Caki2 (cell line): Measurements from ENCODE around the gene CKAP2. TPM values are rescaled to one million over a fixed set of nuclear protein-coding genes. Genes with fewer than 3 reads are reported as not detected.
"Not testable (repeated sequence)": the region's sequence is repeated elsewhere in the genome, so short reads cannot be mapped to it uniquely, and the experiment has no call there.

Experiments
- DNase-seq: peaks from one replicate; pipeline ENCODE4 v3.0.0-alpha.2; 2015; ENCODE audit warnings: low read depth
- in situ Hi-C: cut with HindIII; loops from 2 replicates; pipeline ENCODE4 v1.10.0; 2016; ENCODE audit warnings: low sequenced_read_pairs, low pct_unique_long_range_greater_than_20kb, mixed read lengths
- total RNA-seq: library from RNA; depleted of rRNA; stranded (reverse); fragments of >200 nt; shearing (Covaris generic); gene quantifications from 2 replicates; pipeline ENCODE4 v1.2.3, GENCODE V29; 2014; ENCODE audit warnings: low replicate concordance

CKAP2 gene
- total RNA-seq, 1 experiment from 2014 or later, result 26.5 TPM

DNA sequence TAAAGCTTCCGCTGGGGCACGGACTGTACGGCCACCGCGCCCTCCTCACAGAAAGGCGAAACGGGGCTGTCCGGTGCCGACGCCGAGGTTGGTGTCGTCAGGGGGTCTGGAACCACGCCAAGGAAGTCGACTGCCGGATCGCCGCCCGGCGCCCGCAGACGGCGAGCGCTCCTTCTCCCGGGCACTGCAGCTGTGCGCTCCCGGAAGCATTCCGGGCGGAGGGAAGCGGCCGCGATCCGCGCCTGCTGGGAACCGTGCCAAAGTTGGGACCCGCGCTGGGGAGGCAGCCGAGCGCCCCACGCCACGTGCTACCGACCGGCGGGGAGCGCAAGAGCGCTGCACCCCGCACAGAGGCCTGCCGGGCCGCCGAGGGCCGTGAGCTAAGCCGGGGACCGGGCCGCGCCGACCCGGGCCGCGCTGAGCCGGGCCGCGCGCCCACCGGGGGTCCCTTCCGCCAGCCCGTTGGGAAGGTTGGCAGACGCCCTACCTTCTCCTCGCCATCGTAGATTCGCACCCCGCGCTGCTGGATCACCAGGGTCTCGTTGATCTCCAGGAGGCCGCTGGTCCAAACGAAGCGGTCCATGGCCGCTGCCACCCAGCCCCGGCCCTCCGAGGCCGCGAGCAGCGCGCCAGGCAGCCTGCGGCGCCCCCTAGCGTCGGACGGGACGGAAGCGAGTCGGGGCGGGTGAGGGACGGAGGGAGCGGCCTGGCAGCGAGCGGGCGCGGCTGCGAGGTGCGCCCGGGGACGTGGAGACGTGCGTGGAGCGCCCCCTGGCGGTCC lies 5.1 kb upstream of the CKAP2 start, which contains the start of gene VPS36:
TSS of gene VPS36 (minus strand) at position 623 of the 781 bp plus-strand sequence. CDS start at position 583, 40 bp downstream.
- peak; percentile 89 for DNase-seq
- in situ Hi-C loops, result no loop called here

- no peak for DNase-seq
- in situ Hi-C loops, result no loop called here
Measured at GRCh38 chr13:52450793-52451116, 4.5 kb upstream of the CKAP2 start.

- no peak for DNase-seq
- in situ Hi-C loops, result no loop called here
Measured at GRCh38 chr13:52451135-52451804, 4.0 kb upstream of the CKAP2 start.

DNA sequence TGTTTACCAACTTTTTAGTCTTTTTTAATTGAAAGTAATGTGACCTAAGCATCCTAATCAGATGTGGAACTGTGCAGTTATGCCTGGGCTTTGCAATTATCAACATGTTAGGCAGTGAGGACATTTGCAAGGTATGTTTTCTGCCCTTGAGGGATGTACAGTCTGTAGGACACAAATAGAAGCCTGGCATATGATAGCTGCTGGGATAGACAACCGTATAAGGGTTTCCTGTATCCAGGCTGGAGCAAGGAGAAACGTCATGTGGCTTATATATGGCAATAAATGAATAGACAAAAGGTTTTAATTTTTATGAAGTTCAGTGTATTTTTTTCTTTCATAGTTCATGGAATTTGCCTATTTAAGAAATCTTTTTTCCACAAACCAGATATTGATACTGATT lies 2.8 kb upstream of the CKAP2 start:
- in situ Hi-C loops, result no loop called here
- no peak for DNase-seq

GRCh38 chr13:52454459-52454819 lies 839 bp upstream of the CKAP2 start:
- in situ Hi-C loops, result no loop called here
- DNase-seq, result peak; percentile 23

DNA sequence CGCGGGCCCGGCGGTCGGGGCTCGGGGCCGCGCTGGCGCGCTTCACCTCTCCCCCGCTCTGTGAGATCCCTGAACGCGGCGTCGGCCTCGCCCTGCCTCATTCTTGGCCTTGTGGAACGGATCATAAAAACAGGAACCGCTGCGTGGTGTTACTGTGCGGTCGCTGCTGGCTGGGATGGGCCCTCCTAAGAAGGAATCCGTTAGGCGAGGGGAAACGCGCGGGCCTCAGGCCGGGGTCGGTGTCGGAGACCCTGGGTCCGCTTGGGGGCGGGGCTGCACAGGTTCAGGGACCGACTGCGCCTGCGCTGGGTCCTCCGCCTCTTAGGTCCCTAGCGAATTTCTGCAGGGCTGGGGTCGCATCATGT lies 381 bp downstream of the CKAP2 start:
- in situ Hi-C loops, result no loop called here
- DNase-seq, result peak; percentile 80

GRCh38 chr13:52459668-52460067 lies 4.4 kb downstream of the CKAP2 start:
- DNase-seq, result peak; percentile 25
- in situ Hi-C loops, result no loop called here

DNA sequence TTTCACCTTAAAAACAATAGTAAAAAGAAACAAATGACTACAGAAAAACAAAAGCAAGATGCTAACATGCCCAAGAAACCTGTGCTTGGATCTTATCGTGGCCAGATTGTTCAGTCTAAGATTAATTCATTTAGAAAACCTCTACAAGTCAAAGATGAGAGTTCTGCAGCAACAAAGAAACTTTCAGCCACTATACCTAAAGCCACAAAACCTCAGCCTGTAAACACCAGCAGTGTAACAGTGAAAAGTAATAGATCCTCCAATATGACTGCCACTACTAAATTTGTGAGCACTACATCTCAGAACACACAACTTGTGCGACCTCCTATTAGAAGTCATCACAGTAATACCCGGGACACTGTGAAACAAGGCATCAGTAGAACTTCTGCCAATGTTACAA lies 6.0 kb downstream of the CKAP2 start:
- DNase-seq, result no peak
- in situ Hi-C loops, result no loop called here

- no peak for DNase-seq
- in situ Hi-C loops, result no loop called here
Measured at GRCh38 chr13:52463526-52463925, 8.2 kb downstream of the CKAP2 start.

DNA sequence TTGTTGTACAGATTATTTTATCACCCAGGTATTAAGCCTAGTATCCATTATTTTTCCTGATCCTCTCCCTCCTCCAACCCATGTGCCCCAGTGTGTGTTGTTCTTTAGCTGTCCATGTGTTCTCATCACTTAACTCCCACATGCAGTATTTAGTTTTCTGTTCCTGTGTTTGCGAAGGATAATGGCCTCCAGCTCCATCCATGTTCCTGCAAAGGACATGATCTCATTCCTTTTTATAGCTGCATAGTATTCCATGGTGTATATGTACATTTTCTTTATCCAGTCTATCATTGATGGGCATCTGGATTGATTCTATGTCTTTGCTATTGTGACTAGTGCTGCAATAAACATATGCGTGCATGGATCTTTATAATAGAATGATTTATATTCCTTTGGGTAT lies 13.2 kb downstream of the CKAP2 start:
- in situ Hi-C loops, DNase-seq: not testable (repeated sequence)

DNA sequence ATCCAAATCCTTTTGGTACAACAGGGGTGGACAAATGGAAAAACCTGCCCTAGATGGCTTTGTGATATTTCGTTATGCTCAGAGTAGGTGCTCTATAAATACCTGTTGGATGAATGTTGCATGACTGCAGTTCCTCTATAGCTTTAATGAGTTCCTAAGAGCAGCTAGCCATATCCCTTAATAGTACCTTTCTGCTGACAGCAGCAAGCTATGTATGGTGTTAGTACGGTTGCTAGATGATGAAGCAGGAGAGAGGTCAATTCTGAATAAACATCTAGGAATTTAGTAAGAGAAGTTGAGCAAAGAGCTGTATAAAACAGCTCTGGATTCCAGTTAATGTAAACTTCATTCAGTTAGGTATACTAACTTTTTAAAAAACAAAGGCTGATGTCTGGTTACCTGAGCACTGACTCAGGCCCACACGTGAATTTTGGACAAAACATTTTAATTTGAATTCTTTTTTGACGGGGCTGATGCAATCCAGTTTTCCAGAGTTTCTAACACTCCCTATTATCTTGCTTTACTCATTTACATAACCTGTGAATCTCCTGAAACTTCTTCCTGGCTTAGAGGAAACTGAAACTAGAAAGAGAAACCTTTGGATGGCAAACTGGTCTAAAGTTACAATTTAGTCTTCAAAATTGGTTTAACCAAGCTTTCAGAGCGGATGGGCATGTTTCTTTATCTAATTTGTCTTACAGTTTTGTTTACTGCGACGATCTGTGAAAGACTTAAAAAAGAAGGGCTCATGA lies 25.6 kb downstream of the CKAP2 start:
- DNase-seq, in situ Hi-C loops: not testable (repeated sequence)

DNA sequence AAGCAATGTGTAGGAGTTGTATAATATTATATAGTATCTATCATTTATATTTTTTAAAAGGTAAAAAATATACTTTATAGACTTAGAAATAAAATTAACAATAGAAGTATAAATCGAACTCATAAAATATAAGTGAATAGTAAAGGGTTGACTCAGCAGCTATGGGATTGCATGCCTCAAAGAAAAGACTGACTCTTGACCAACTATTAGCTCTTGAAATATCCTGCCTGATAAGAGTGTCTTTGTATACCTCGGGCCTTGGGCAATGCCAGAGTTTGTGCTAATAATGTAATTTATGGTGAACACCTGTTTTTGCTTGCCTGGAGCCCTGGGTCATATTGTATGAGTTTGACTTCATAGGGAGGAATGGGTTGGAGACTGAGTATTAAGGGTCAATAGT lies 31.8 kb downstream of the CKAP2 start:
- DNase-seq, in situ Hi-C loops: not testable (repeated sequence)

DNA sequence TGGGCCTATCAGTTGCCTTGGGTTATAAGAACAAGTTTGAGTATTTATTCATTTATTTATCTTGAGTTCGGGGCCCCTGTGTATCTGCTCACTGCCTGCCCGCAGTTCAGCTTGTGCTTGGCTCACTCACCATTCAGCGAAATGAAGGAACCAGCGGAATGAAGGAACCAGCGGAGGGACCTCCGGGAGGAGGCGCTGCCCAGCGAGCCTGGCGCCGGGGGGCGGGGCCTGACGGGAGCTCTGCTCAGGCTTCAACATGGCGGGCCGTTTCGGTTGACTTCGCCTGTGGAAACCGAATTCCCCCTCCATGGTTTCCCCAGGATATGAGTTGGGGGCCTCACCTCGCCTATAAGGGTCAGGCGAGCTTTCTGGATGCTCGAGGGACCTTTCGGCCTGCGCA lies 33.5 kb downstream of the CKAP2 start:
- in situ Hi-C loops, DNase-seq: not testable (repeated sequence)

GRCh38 chr13:52491015-52491414 lies 35.7 kb downstream of the CKAP2 start:
- in situ Hi-C loops, result not testable (repeated sequence)

DNA sequence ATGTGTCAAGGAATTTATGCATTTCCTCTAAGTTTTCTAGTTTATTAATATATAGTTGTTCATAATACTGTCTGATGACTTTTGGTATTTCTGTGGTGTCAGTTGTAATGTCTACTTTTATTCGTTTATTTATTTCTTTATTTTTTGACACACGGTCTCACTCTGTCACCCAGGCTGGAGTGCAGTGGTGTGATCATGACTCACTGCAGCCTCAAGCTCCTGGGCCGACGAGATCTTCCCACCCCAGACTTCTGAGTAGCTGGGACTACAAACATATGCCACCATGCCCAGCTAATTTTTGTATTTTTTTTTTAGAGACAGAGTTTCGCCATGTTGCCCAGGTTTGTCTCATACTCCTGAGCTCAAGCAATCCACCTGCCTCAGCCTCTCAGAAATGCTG lies 39.0 kb downstream of the CKAP2 start:
- DNase-seq, in situ Hi-C loops: not testable (repeated sequence)

More at GRCh38 chr13:52491015-52491414, 35.7 kb downstream of the CKAP2 start:
- DNase-seq, result not testable (repeated sequence)

DNA sequence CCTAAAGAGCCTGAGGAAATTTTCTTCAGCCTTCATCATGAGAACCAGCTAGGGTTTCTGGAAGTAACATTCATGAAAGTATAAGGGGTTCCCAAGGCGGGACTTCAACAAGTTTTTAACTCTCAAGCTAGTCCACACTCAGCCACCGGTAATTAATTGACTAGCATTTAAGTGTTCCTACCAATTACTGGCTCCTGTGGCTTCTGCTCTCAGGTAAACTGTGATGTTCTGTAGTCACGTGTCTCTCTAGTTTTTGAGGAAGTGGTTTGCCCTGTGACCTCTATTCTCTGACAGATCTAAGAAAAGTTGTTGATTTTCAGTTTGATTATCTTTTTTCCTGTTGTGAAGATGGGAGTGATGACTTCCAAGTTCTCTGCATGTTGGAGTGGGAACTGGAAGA lies 42.7 kb downstream of the CKAP2 start:
- DNase-seq, in situ Hi-C loops: not testable (repeated sequence)

DNA sequence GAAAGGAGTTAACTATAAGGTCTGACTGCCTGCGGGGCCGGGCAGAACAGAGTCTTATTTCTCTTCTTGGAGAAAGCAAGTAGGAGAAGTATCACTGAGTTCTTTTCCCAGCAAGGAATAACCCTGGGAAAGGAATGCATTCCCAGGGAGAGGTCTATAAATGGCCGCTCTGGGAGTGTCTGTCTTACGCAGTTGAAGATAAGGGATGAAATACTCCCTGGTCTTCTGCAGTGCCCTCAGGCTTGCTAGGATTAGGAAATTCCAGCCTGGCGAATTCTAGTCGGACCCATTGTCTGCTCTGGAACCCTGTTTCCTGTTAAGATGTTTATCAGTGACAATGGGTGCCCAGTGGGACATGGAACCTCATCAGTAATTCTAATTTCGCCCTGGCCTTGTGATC lies 47.0 kb downstream of the CKAP2 start:
- DNase-seq, in situ Hi-C loops: not testable (repeated sequence)

DNA sequence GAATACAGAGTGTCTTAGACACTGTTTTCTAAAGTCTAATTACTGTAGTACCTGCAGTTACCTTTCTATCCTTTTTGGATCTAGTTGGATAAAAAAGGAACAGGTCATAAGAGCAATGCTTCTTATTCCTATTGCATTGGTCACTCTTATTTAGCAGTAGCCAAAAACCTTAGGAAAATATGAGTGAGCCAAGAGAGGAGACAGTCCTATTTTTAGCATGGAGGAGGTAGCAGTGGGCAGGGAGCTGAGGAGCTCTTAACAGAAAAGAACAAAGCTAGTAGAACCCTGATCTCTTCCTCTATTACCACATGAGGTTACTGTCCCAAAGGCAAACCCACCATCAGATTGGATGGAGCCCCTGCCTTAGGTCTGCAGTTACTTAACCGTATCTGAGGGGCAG lies 50.6 kb downstream of the CKAP2 start:
- in situ Hi-C loops, DNase-seq: not testable (repeated sequence)

DNA sequence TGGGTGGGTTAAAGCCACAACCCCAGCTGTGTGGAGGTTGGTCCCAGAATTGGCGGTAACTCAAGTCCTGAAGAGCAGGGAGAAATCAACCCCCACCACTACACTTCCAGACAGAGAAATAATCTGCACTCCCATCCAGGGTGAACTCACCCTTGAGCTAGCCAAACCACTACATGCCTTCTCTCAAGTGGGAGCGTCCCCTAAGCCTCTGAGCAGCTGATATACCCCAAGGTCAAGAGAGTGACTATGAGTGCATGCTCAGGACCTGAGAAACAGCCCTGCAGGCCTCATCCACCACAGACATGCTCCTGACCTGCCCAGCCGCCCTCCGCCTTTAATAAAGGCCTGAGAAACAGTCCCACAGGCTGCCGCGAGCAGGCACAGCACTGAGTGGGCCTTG lies 54.3 kb downstream of the CKAP2 start:
- in situ Hi-C loops, DNase-seq: not testable (repeated sequence)
